Measurements from ENCODE around the gene AP1M1.

Gene AP1M1

DNA sequence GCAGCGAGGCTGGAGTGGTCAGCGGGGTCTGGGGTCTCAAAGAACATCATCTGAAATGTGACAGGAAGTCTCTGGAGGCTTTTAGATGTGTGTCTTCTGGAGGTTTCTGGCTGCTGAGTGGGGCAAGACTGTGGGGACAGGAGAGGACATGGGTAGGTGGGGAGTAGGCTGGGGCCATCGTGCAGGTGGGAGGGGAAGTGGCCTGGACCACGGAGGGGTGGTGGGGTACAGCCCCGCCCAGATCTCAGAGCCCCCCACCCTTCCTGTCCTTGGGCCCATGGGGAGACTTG, 6.2 kb downstream of the AP1M1 start:
- DNase-seq (ENCODE audit: extremely low read depth, low read depth) = no peak

DNA sequence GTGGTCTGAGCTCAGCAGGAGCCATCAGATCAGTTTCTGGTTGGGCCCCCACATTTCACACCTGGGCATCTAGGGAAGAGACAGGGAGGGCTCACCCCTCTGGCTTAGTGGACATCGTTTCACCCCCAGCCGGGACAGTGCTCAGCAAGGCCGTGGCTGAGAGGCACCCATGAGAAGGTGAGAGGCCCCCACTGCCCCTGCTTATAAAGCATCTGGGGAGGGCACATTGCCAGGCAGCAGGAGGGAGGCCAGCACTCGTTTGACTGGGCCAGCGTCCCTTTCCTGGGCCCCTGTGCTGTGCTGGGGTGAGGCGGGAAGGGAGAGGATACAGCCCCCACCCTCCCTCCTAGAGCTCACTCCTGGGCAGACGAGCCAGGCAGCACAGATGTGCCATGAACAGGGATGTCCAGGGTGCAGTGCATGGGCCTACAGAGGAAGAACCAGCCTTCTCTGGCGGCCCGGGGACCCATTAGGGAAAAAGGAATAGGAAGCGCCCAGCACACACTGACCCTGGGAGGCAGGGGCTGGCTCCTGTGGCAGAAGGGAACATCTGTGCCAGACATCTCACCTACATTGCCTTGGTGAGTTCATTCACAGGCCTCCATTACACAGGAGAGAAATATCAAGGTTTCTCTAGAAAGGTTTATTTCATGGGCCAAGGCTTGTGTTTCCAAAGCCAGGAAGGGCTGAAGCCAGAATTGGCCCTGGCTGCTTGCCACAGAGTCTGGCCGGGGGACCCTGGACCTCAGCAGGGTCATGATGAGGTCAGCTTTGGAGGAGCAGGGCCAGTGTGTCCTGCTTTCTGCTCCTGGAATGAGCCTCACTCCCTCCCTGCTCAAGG, 7.7 kb downstream of the AP1M1 start:
- TF ChIP-seq, protein P1, sequence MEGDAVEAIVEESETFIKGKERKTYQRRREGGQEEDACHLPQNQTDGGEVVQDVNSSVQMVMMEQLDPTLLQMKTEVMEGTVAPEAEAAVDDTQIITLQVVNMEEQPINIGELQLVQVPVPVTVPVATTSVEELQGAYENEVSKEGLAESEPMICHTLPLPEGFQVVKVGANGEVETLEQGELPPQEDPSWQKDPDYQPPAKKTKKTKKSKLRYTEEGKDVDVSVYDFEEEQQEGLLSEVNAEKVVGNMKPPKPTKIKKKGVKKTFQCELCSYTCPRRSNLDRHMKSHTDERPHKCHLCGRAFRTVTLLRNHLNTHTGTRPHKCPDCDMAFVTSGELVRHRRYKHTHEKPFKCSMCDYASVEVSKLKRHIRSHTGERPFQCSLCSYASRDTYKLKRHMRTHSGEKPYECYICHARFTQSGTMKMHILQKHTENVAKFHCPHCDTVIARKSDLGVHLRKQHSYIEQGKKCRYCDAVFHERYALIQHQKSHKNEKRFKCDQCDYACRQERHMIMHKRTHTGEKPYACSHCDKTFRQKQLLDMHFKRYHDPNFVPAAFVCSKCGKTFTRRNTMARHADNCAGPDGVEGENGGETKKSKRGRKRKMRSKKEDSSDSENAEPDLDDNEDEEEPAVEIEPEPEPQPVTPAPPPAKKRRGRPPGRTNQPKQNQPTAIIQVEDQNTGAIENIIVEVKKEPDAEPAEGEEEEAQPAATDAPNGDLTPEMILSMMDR (IDR thresholded peaks at IDR 0.05; ENCODE audit: low read depth, low read length) = no peak
- DNase-seq (ENCODE audit: extremely low read depth, low read depth) = no peak

More for the DNA sequence above, 6.2 kb downstream of the AP1M1 start:
- TF ChIP-seq, protein P1 (IDR thresholded peaks at IDR 0.05; ENCODE audit: low read depth, low read length) = no peak

DNA sequence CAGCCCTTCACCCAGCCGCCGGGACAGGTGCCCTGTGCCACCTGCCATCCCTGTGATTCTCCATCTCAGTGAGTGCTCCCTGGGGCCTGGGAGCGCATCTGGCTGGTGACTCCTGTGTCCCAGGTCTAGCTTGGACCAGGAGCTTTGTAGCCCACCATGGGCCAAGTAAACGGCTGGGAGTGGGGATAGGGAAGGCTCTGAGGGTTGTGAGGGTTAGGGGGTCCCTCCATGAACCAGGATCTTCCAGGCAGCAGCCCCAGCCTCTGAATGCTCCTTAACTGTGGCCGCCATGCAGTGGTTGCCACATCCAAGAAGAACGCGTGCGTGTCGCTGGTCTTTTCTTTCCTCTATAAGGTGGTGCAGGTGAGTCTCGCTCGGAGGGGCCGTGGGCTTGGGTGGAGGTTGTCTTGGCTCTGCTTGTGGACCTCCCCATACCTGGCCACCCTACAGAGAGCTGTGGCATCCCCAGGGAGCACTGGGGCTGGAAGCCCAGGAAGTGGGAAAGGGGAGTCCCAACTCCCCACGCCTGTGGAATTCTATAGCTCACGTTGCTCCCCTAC, 8.4 kb downstream of the AP1M1 start:
- TF ChIP-seq, protein P1 (IDR thresholded peaks at IDR 0.05; ENCODE audit: low read depth, low read length) = no peak
- no peak for DNase-seq (ENCODE audit: extremely low read depth, low read depth)

DNA sequence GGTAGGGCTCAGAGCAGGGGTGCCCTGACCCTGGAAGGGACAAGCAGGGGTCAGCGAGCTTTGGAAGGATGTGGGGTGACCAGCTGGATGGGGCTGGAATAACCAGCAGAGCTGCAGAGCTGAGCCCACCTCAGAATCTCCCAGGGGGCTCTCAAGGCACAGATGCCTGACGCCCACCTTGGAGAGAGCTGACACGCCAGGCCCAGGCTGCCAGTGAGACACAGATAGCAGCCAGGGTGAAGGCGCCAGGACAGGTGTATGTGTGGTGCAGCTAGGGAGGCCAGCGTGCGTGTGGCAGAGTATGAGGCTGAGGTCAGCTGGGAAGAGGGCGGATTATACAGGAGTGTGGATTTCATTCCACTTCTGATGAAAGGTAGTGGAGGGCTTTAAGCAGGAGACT, 8.9 kb downstream of the AP1M1 start:
- DNase-seq (ENCODE audit: extremely low read depth, low read depth) = no peak
- TF ChIP-seq, protein P1 (IDR thresholded peaks at IDR 0.05; ENCODE audit: low read depth, low read length) = no peak

DNA sequence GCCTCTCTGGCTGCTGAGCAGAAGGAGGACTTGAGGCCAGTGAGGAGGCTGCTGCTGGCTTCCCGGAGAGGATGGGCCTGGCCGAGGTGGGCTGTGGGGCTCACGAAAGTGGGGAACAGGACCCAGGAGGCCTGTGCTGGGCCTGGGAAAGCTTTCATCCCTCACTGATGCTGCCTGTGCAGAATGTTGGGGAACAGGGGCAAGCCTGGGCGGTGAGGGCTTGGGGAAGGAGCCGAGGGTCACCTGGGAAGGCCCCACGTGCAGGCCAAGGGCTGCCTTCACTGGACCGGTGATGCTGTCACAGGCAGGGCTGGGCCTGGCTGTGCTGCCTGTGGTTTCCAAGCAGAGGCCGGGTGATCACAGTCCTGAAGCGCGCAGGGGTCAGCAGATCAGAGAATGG, 9.4 kb downstream of the AP1M1 start:
- no peak for DNase-seq (ENCODE audit: extremely low read depth, low read depth)
- TF ChIP-seq, protein P1 (IDR thresholded peaks at IDR 0.05; ENCODE audit: low read depth, low read length) = no peak

DNA sequence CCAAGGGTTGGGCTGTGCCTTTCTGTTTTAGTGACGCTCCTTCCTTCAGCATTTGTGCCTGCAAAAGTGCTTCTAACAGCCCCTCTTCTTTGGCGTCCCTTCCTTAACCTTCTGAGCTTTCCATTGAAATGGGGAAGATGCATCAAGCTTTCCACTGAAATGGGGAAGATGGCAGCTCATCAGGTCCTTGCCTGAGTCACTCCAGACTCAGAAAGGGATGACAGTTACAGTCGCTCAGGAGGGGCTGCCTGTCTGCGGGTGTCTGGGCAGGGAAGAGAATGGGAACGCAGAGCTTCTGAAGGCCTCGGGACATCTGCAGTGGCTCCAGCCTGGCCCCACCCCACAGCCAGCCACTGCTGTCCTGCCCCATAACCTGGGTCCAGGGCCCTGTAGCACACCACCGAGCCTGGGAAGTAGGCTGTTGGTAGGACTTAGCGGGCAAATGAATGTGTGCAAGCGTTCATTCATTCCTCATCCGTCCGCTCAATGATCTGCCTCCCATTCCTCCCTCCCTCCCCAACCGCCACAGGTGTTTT, 9.8 kb downstream of the AP1M1 start:
- TF ChIP-seq, protein P1 (IDR thresholded peaks at IDR 0.05; ENCODE audit: low read depth, low read length) = no peak
- DNase-seq (ENCODE audit: extremely low read depth, low read depth) = no peak

DNA sequence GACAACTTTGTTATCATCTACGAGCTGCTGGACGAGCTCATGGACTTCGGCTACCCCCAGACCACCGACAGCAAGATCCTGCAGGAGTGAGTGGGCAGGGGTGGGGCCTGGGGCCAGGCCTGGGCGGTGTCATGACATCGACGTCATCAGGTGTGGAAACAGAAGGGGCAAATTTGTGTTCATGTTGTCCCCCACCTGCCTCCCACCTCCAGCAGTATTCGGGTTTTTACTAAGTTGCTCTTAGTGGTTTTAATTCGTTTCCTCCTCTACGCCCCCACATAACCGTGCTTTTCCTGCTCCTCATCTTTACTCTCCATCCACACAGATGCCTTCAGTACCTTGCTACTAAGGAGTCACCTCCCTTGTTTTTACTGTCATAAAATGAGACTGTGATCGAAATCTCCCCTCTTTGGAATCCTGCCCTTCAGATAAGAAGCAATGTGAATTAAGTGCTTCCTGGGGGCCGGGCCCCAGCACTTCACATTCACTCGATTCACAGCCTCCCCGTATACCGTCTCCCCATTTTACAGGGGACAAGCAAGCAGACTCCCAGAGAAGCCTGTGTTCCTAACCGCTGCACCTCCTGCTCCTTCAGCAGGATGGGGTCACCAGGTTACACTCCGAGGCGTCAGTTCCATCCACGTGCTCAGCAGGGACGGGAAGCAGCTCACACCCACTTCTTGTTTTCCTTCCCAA, 10.5 kb downstream of the AP1M1 start:
- TF ChIP-seq, protein P1 (IDR thresholded peaks at IDR 0.05; ENCODE audit: low read depth, low read length) = no peak
- DNase-seq (ENCODE audit: extremely low read depth, low read depth) = no peak
